ENCODE data around the gene PNPO. TPM values are rescaled to one million over a fixed set of nuclear protein-coding genes. Genes with fewer than 3 reads are reported as not detected.
A peak's percentile ranks its signal among the peaks of the same experiment; 100 is the strongest.

Gene PNPO
- total RNA-seq, 1 donor from 2014 or later, result 28.2 TPM

DNA sequence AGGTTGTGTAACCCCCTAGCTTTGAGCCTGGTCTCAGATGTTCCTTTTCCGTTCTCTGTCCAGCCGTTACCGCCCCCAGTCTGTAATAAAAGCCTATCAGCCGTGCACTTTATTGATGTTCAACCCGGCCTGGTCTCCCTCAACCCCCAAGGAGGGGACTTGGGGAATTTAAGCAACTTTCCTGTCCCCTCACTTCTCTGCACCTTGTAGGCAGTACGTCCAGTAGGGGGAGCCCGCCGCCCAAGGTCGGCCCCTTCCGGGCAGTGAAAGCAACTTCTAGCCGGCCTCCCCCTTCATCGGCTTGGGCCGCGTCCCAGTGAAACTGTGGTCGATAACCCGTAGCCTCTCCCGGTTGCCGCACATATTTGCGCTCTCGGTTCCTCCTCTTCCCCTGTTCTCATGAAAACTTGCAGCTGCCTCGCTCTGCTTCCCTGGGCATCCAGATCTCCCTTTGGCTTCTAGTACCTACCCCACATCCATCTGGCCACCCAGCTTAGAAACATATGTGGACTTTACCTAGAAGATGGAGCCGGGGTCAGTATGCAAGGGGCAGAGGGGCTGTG lies 7.9 kb downstream of the PNPO start:
- DNase-seq (ENCODE audit: low spot score), result peak; percentile 96

DNA sequence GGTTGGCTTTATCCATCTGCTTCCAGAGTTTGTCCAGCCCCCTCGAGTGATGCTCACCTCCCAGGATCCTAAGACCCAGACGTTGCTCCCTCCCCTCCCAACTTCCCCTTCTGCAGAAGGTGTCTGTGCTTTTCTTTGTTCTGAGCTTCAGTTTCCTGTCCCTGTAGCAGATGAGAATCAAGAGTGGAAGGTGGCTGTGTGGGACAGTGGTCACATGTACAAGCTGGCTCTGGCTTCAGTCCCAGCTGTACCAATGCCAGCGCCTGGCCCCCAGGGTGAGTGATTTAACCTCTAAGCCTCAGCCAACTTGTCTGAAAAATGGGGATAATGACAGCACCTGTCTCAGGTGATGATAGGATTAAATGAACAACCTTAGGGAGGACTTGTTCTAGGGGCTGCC lies 8.6 kb downstream of the PNPO start:
- no peak for DNase-seq (ENCODE audit: low spot score)

DNA sequence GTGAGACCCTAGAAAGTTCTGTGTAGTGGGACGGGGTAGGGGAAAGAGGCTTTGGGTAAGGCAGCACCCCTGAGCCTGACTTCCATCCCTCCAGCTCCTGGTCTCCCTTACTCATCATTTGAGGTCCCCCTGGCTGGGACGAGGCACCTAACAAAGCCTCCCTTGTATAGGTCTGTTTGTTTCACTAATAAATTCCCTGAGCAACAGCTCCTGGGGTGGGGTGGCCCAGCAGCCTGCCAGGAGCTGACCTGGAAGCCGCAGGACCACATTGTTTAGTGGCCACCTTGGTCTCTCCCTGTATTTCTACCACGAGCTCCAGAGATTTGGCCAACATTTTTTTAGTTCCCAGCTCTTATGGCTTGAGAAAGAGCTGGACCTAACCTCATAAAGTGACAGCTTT lies 9.1 kb downstream of the PNPO start:
- no peak for DNase-seq (ENCODE audit: low spot score)

GRCh38 chr17:47952171-47953021 lies 11.0 kb downstream of the PNPO start:
- DNase-seq (ENCODE audit: low spot score), result no peak

GRCh38 chr17:47953909-47954308 lies 12.5 kb downstream of the PNPO start:
- DNase-seq (ENCODE audit: low spot score), result no peak

GRCh38 chr17:47955497-47956461 lies 14.4 kb downstream of the PNPO start:
- DNase-seq (ENCODE audit: low spot score), result no peak

DNA sequence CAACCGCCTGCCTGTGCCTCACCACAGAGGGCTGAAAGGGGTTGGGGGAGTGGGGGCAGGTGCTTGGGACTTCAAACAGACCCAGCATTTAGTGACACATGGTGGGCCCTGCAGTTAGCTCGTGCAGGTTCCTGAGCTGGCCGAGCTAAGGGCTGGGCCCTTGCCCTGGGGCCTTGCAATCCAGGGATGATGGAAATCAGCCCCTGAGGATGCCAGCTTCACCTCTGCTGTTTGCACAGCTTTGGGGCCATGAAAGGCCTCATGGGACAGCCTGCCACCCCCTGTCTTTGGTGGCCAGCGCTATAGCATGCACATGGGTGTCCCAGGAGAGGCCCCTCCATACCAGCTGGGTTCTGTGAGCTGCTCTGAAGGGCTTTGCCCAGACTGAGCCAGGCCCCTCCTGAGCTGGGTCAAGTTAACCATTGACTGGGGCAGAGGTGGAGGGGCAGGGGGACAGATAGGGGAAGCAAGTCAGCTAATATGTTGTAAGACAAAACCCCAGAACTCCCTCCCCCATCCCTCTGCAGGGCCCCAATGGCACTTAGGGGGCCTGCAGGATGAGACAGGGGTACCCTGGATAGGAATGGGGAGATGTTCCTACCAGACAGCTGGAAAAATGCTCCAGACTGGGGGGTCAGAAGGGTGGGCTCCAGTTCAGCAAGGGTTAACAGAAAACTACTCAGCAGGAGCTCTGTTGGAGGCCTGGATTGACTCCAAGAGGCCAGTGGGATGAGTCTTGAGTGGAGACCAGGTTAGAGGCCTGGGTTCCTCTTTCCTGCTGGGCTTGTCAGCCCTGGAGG lies 15.6 kb downstream of the PNPO start:
- DNase-seq (ENCODE audit: low spot score), result no peak

DNA sequence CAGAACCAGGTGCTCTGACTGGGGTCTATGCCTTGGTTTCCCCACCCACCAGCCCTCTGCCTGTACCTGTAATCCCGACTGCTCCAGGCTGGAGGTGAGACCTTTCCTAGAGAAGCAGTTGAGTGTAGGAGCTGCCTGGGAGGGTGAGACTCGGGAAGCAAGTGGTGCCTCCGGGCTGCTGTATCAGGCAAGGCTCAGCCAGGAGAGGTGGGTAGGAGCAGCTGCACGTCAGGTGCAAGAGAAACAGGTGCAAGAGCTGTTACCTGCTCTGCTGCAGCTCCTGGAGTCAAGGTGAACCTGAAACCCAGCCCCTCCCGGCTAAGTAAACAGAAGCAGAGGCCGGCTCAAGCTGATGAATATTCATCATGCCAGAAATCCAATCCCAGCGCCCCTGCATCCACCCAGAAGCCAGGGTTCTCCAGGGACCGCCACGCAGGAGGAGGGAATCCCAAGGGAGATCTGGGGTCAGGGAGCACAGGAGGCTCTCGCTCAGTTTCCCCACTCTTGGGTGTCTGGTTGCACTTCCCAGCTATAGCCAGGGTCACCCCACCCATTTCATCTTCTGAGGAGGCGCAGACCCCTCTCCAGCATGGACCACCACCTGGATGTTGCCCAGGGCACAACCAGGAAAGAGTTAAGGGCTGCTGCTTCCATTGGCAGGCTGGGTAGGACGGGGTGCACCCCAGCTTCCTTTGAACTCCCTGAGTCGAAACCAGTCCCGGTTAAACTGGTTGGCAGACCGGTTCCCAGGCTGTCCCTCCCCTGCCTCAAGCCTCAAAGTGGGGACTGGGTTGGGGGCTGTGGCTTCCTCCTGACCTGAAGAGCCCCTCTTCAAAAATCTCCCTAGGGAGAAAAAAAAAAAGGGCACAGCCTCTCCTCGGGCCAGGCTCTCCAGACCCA lies 16.5 kb downstream of the PNPO start, which contains the start of gene PRR15L:
Gene PRR15L, minus strand, starts transcription at position 293 of the 900 bp plus-strand sequence. CDS start 4,649 bp downstream, outside the sequence.
- DNase-seq (ENCODE audit: low spot score), result no peak

DNA sequence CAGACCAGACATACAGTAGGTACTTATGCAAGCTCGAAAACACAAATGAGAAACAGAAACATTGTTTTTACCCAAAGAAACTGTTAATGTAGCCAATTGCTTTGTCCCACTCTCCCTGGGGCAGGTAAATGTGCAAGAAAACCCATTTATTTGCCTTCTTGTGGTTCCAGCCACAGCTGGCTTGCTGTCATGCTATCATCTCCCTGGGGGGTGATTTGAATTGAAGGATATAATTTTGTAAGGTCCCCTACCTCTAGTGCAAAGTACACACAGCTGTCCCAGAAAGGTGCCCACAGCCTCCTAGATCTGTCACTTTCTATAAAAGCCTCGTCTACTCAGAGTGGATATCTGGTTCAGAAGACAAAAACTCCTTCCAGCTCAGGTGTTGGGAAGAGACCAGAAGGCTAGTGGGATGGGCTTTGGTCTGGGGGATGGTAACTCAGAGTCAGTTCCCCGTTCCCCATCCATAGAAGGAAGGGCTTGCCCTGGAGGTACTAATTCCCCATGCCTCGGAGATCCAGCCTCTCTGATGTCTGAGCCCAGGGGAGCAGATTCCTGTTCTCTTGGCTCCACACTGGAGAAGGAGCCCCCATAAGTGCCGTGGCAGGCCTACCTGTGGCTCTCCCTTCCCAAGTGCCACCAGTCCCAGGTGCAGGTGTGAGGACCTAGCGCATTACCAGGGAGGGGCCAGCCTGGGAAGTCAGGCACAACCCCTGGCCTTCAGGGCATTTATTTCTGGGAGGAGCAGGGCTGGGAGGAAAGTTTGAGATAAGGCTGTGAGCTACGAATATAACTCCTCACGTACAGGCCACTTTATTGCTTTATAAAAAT lies 18.7 kb downstream of the PNPO start:
- DNase-seq (ENCODE audit: low spot score), result no peak

GRCh38 chr17:47961406-47961805 lies 20.0 kb downstream of the PNPO start:
- DNase-seq (ENCODE audit: low spot score), result no peak

DNA sequence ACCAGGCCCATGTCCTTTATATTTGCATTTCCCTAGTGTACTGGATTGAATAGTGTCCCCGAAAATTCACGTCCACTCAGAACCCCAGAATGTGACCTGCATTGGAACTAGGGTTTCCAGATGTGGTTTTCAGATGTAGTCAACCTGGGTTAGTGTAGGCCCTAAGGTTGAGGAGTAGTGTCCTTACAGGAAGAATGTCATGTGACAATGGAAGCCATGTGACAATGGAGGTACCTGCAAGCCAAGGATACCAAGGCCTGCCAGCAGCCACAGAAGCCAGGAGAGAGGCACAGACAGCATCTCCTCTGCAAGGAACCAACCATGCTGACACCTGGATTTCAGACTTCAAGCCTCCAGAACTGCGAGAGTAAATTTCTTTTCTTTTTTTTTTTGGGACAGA lies 21.5 kb downstream of the PNPO start:
- no peak for DNase-seq (ENCODE audit: low spot score)

DNA sequence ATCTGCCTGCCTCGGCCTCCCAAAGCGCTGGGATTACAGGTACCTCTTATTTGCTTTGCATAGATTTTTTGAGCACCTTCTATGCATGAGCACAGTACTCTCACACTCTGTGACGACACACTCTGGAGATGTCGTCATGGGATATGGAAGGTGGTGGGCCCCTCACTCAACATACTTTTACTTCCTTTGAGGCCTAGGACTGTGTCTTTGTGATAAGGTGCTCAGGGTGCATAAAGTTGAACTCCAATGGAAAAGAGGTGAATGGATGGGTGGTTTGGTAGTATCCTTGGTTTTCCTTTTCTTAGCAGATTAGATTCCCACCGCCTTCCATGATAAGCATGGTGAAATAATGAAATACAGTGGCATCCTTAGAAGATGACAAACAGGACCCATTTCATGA lies 23.5 kb downstream of the PNPO start:
- no peak for DNase-seq (ENCODE audit: low spot score)

DNA sequence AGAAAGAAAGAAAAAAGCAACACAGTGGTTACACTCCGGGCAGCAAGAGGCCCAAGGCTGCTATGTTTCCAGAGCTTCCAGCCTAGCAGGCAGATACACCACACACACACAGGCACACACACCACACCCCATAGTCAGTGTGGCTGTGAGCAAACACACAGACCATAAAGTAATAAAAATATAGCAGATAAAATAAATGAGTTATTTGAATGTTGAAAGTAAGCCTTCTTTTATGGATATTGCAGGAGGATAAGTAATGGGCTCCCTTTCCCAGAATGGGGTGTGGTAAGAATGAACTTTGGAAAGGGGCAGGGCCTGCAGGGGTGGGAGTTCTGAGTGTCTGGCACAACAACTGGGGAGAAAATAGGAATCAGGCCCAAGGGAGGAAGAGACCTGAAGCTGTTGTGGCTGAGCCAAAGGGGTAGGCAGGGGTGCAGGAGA lies 24.7 kb downstream of the PNPO start:
- no peak for DNase-seq (ENCODE audit: low spot score)

DNA sequence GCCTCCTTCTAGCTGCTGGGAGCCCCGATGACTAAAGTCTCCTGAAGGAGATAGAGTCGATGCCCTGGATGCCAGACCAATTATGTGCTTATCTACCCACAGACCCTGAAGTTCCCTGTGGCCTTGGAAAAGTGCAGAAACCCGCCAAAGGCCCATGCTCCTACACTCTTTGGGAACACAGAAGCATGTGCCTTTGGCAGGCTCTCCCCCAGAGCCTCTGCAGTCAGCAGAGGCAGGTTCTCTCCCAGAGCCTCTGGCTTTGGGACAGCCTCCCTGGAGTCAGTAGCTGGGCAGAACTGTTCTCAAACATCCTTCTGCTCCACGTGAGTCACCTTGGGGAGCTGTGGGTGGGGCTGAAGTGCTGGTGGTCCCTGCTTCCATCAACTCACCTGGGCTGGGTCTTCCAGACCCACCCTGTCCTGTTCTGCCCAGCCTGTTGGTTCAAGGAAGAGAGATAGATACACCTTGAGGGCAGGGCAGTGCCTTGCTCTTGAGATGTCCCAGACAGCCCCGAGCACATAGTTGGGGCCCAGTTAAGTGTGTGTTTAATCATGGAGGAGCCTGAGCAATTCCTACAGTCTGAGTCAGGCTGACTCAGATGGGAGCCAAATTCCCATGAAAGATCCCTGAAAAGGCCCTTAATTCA lies 26.4 kb downstream of the PNPO start:
- DNase-seq (ENCODE audit: low spot score), result no peak

- DNase-seq (ENCODE audit: low spot score), result no peak
Measured at GRCh38 chr17:47968836-47969235, 27.5 kb downstream of the PNPO start.

GRCh38 chr17:47969930-47970724 lies 28.8 kb downstream of the PNPO start:
- DNase-seq (ENCODE audit: low spot score), result no peak

- peak; percentile 100 for DNase-seq (ENCODE audit: low spot score)
Measured at GRCh38 chr17:47970725-47971499, 29.5 kb downstream of the PNPO start, which contains the start of gene CDK5RAP3. CDK5RAP3 (plus strand) TSS chr17:47971113; CDS start chr17:47971147, 34 bp downstream.
